ENCODE data around the gene ARHGEF2.

Gene ARHGEF2

GRCh38 chr1:155996166-155996565, 17.8 kb upstream of the ARHGEF2 start:
- Histone ChIP-seq H3K4me1 (ENCODE audit: insufficient read depth, low read length, poor library complexity, severe bottlenecking) (peaks cover 8% of the 10 kb centered on the region), H3K4me2 (ENCODE audit: low read depth, low read length, poor library complexity, severe bottlenecking) (no peak overlapping the region), H3K9ac (ENCODE audit: low read depth, low read length, poor library complexity, severe bottlenecking) (peak overlapping the region; percentile 40), H4K20me1 (ENCODE audit: insufficient read depth, low read length, poor library complexity, severe bottlenecking) (no peaks in the 10 kb centered on the region), H3K79me2 (ENCODE audit: insufficient read depth, low read length) (no peaks in the 10 kb centered on the region), H3K9me3 (ENCODE audit: insufficient read depth, low read depth, low read length) (no peaks in the 10 kb centered on the region), H3F3A (ENCODE audit: low read depth) (no peaks in the 10 kb centered on the region), H3K27me3 (ENCODE audit: insufficient read depth, low read length, poor library complexity, severe bottlenecking) (no peaks in the 10 kb centered on the region), H3K36me3 (ENCODE audit: insufficient read depth, low read length) (no peaks in the 10 kb centered on the region), H3K4me3 (ENCODE audit: low read length, poor library complexity, severe bottlenecking) (no peak overlapping the region), H3K9me2 (replicated peaks; ENCODE audit: low read depth, low read length) (no peaks in the 10 kb centered on the region), H2AFZ (ENCODE audit: low read length) (peak overlapping the region; percentile 29; the same call in 1 of the 2 replicates)
- TF ChIP-seq CTCF (conservative IDR thresholded peaks at IDR 0.05; ENCODE audit: low read length) (no peak), EZH2phosphoT487 (IDR thresholded peaks at IDR 0.05; ENCODE audit: borderline replicate concordance) (no peak)

- Histone ChIP-seq H4K20me1 (ENCODE audit: insufficient read depth, low read length, poor library complexity, severe bottlenecking) (no peaks in the 10 kb centered on the region), H2AFZ (ENCODE audit: low read length) (no peak overlapping the region), H3K9me3 (ENCODE audit: insufficient read depth, low read depth, low read length) (no peaks in the 10 kb centered on the region), H3K27me3 (ENCODE audit: insufficient read depth, low read length, poor library complexity, severe bottlenecking) (no peaks in the 10 kb centered on the region), H3K4me3 (ENCODE audit: low read length, poor library complexity, severe bottlenecking) (no peak overlapping the region), H3K9ac (ENCODE audit: low read depth, low read length, poor library complexity, severe bottlenecking) (no peak overlapping the region), H3K4me2 (ENCODE audit: low read depth, low read length, poor library complexity, severe bottlenecking) (no peak overlapping the region), H3F3A (ENCODE audit: low read depth) (no peaks in the 10 kb centered on the region), H3K4me1 (ENCODE audit: insufficient read depth, low read length, poor library complexity, severe bottlenecking) (peaks cover 14% of the 10 kb centered on the region), H3K79me2 (ENCODE audit: insufficient read depth, low read length) (no peaks in the 10 kb centered on the region), H3K9me2 (replicated peaks; ENCODE audit: low read depth, low read length) (no peaks in the 10 kb centered on the region), H3K36me3 (ENCODE audit: insufficient read depth, low read length) (no peaks in the 10 kb centered on the region)
- no peak for TF ChIP-seq EZH2phosphoT487 (IDR thresholded peaks at IDR 0.05; ENCODE audit: borderline replicate concordance)
- TF ChIP-seq CTCF (conservative IDR thresholded peaks at IDR 0.05; ENCODE audit: low read length): no peak
These were observed 15.2 kb upstream of the ARHGEF2 start for GRCh38 chr1:155993595-155993994.

- Histone ChIP-seq H3K4me3 (ENCODE audit: low read length, poor library complexity, severe bottlenecking) (no peak overlapping the region), H3K4me2 (ENCODE audit: low read depth, low read length, poor library complexity, severe bottlenecking) (no peak overlapping the region), H3K9me2 (replicated peaks; ENCODE audit: low read depth, low read length) (no peaks in the 10 kb centered on the region), H3K36me3 (ENCODE audit: insufficient read depth, low read length) (no peaks in the 10 kb centered on the region), H3F3A (ENCODE audit: low read depth) (no peaks in the 10 kb centered on the region), H3K27me3 (ENCODE audit: insufficient read depth, low read length, poor library complexity, severe bottlenecking) (no peaks in the 10 kb centered on the region), H3K79me2 (ENCODE audit: insufficient read depth, low read length) (no peaks in the 10 kb centered on the region), H3K9ac (ENCODE audit: low read depth, low read length, poor library complexity, severe bottlenecking) (no peak overlapping the region), H2AFZ (ENCODE audit: low read length) (no peak overlapping the region), H3K4me1 (ENCODE audit: insufficient read depth, low read length, poor library complexity, severe bottlenecking) (peaks cover 5% of the 10 kb centered on the region), H3K9me3 (ENCODE audit: insufficient read depth, low read depth, low read length) (no peaks in the 10 kb centered on the region), H4K20me1 (ENCODE audit: insufficient read depth, low read length, poor library complexity, severe bottlenecking) (no peaks in the 10 kb centered on the region)
- TF ChIP-seq CTCF (conservative IDR thresholded peaks at IDR 0.05; ENCODE audit: low read length): no peak
- no peak for TF ChIP-seq EZH2phosphoT487 (IDR thresholded peaks at IDR 0.05; ENCODE audit: borderline replicate concordance)
These were observed 11.8 kb upstream of the ARHGEF2 start for GRCh38 chr1:155990005-155990739.
